Right lobe of liver (tissue), 6 donors: ENCODE data around the gene TATDN2. TPM values are rescaled to one million over a fixed set of nuclear protein-coding genes. Genes with fewer than 3 reads are reported as not detected.

Source experiments
- ATAC-seq, 4 donors: fragments of 200-7000 bp; cut with Tn5 transposase; one replicate each; pipeline ENCODE4 v1.9.1; 2020; ENCODE audit warnings: mild to moderate bottlenecking in 4 of 4, moderate library complexity in 4 of 4
- DNase-seq, 3 donors: peaks; one replicate each; pipeline ENCODE4 v3.0.0-alpha.2; 2020
- H3K27ac ChIP-seq, 3 donors: fragments of 200-600 bp; one replicate each; pipeline ENCODE4 v1.8.0; 2022
- H3K27me3 ChIP-seq, 2 donors: fragments of 200-600 bp; one replicate each; pipeline ENCODE4 v1.8.0; 2022
- H3K36me3 ChIP-seq, 4 donors: fragments of 200-600 bp; sonication (generic) in 1 of 4; one replicate each; pipeline versions ENCODE4 v1.5.1 to v1.8.0; 2017 to 2022; ENCODE audit warnings: control low read depth in 1 of 4
- H3K4me1 ChIP-seq, 4 donors: fragments of 200-600 bp; sonication (generic) in 1 of 4; one replicate each; pipeline versions ENCODE4 v1.5.1 to v1.8.0; 2017 to 2022; ENCODE audit warnings: control low read depth in 1 of 4
- H3K4me3 ChIP-seq, 3 donors: fragments of 200-600 bp; one replicate each; pipeline ENCODE4 v1.8.0; 2022
- H3K9me3 ChIP-seq, 4 donors: fragments of 200-600 bp; sonication (generic) in 1 of 4; one replicate each; pipeline versions ENCODE4 v1.5.1 to v1.8.0; 2017 to 2022; ENCODE audit warnings: control low read depth in 1 of 4
- CTCF ChIP-seq, 4 donors: fragments of 200-600 bp in 3 of 4; fragments of 450-650 bp in 1 of 4; IDR thresholded peaks; one replicate each; pipeline versions ENCODE4 v1.5.1 to v1.8.0; 2016 to 2022; ENCODE audit warnings: antibody characterized with exemption in 4 of 4, mild to moderate bottlenecking in 2 of 4
- POLR2A ChIP-seq: fragments of 450-650 bp; IDR thresholded peaks from one replicate; pipeline ENCODE4 v1.6.1; 2017; ENCODE audit warnings: antibody characterized with exemption, mild to moderate bottlenecking
- WGBS: methylation state at CpG from one replicate; pipeline ENCODE4 v1.1.6; 2018; ENCODE audit warnings: low coverage, low lambda C conversion rate; ENCODE audit not compliant: insufficient coverage; ENCODE audit errors: missing lambda C conversion rate; 5-methylcytosine and 5-hydroxymethylcytosine counted together
- intact Hi-C, 2 donors: fragments of 100-400 bp; cut with DNase I; formaldehyde crosslinking; loops; one replicate each; pipeline versions ENCODE4 v1.11.2 to v1.14.1; 2022
- total RNA-seq, 6 experiments: library from RNA; depleted of rRNA in 2 of 6; stranded (reverse); fragments of >200 nt in 2 of 6; fragmentation: NEBNext Ultra II Directional in 3 of 6; extraction: Animal tissue kit (Norgen Biotek cat#: 25700) in 3 of 6; gene quantifications; one replicate each; pipeline versions ENCODE4 v1.1.0 to v1.2.4, GENCODE V29; 2016 to 2023
- donor health status: DM: no; HTN: yes; CAD: no.
- donor health status: DM: no; HTN: no; CAD: no.
- donor health status: DM: no; HTN: no; CAD: no.
- donor health status: DM: no; HTN: yes; CAD: no.
- donor health status: DM: no; HTN: yes; CAD: no.

TATDN2 gene
- total RNA-seq, 6 experiments from 2014 or later: 7.2 to 13.4 (median 10.1) TPM

- Histone ChIP-seq H3K27me3 (no peaks in the 10 kb centered on the region), H3K4me1 (no peaks in the 10 kb centered on the region), H3K36me3 (peaks cover 0 to 26% (median 3%) of the 10 kb centered on the region in 4 donors), H3K27ac (no peak overlapping the region), H3K9me3 (no peaks in the 10 kb centered on the region), H3K4me3 (no peak overlapping the region)
- DNase-seq (no peak), ATAC-seq (no peak)
- TF ChIP-seq CTCF (IDR thresholded peaks at IDR 0.05): no peak
- no peak for TF ChIP-seq POLR2A
- WGBS: 80% methylated on average over 10 of the region's 12 CpGs
- intact Hi-C loops: no loop called here
Observed at GRCh38 chr3:10285272-10286132, 37.2 kb downstream of the TATDN2 start.

GRCh38 chr3:10286133-10286524 is 37.9 kb downstream of the TATDN2 start:
- TF ChIP-seq POLR2A: no peak
- no peak for ATAC-seq
- Histone ChIP-seq H3K9me3 (no peaks in the 10 kb centered on the region), H3K36me3 (peaks cover 0 to 22% (median 3%) of the 10 kb centered on the region in 4 donors), H3K4me1 (no peaks in the 10 kb centered on the region), H3K27me3 (no peaks in the 10 kb centered on the region), H3K4me3 (no peak overlapping the region), H3K27ac (no peak overlapping the region)
- no peak for DNase-seq
- intact Hi-C loops: no loop called here
- 90% methylated on average over 5 of the region's 5 CpGs for WGBS

GRCh38 chr3:10286596-10287295 is 38.5 kb downstream of the TATDN2 start:
- Histone ChIP-seq H3K27ac (no peak overlapping the region), H3K9me3 (no peaks in the 10 kb centered on the region), H3K4me1 (no peaks in the 10 kb centered on the region), H3K36me3 (peaks cover 0 to 22% (median 3%) of the 10 kb centered on the region in 4 donors), H3K27me3 (no peaks in the 10 kb centered on the region), H3K4me3 (no peak overlapping the region)
- intact Hi-C loops: no loop called here
- TF ChIP-seq POLR2A (no peak), CTCF (IDR thresholded peaks at IDR 0.05) (peak in 2 of 4 donors; percentile 20 to 34)
- WGBS: 85% methylated on average over 2 of the region's 2 CpGs
- no peak for DNase-seq
- peak in 1 of 4 donors; percentile 46 for ATAC-seq

- Histone ChIP-seq H3K9me3 (no peaks in the 10 kb centered on the region), H3K4me3 (no peak overlapping the region), H3K36me3 (peaks cover 0 to 18% (median 0%) of the 10 kb centered on the region in 4 donors), H3K27ac (no peak overlapping the region), H3K4me1 (no peaks in the 10 kb centered on the region), H3K27me3 (no peaks in the 10 kb centered on the region)
- ATAC-seq (no peak), DNase-seq (no peak)
- WGBS: 83% methylated on average over 3 of the region's 12 CpGs
- TF ChIP-seq POLR2A (no peak), CTCF (IDR thresholded peaks at IDR 0.05) (no peak)
- intact Hi-C loops: no loop called here
Observed at GRCh38 chr3:10287936-10288574, 39.8 kb downstream of the TATDN2 start.
